Measurements from ENCODE around the gene TIMM17B. TPM values are rescaled to one million over a fixed set of nuclear protein-coding genes. Genes with fewer than 3 reads are reported as not detected.

The TIMM17B gene
- total RNA-seq, 4 donors from 2014 or later: 13.7 to 34.1 (median 29.4) TPM

DNA sequence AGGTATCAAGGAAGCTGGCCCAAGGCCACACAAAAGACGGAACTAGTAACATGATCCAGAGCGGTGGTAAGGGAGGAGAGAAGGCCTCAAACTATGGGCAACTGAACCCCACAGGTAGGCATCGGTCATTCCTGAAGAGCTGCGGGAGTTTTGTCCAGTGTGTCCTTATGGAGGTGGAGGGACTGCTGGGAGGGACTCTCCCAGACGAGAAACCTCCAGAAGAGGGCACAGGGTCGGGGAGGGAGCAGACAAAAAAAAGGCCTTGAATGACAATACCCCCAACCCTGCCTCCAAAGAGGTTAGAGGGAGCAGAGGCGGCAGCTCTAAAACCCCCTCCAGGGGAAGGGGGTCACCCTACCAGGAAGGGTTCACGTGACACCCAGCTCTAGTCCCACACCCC lies 6.6 kb upstream of the TIMM17B start:
- DNase-seq (ENCODE audit: low spot score) (no peak), ATAC-seq (ENCODE audit: low FRiP score) (no peak)
- TF ChIP-seq, protein P1, sequence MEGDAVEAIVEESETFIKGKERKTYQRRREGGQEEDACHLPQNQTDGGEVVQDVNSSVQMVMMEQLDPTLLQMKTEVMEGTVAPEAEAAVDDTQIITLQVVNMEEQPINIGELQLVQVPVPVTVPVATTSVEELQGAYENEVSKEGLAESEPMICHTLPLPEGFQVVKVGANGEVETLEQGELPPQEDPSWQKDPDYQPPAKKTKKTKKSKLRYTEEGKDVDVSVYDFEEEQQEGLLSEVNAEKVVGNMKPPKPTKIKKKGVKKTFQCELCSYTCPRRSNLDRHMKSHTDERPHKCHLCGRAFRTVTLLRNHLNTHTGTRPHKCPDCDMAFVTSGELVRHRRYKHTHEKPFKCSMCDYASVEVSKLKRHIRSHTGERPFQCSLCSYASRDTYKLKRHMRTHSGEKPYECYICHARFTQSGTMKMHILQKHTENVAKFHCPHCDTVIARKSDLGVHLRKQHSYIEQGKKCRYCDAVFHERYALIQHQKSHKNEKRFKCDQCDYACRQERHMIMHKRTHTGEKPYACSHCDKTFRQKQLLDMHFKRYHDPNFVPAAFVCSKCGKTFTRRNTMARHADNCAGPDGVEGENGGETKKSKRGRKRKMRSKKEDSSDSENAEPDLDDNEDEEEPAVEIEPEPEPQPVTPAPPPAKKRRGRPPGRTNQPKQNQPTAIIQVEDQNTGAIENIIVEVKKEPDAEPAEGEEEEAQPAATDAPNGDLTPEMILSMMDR (IDR thresholded peaks at IDR 0.05): no peak

DNA sequence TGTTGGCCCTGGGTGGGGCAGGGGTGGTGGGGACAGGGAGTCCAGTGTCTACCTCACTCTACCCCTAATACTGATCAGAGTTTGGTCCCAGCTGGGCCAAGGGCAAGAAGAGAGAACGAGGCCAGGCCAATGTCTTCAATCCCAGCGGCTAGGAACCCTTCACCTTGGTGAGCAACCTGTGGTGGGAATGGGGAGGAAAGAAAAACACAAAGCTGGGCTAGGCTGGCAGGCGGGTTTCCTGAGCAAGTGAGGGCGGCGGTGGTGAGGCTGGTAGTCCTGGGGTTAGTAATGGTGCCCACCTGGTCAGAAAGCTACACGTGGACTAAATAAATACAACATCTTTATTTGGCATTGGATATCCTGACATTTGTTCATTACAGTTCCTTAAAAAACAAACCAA lies 5.7 kb upstream of the TIMM17B start:
- ATAC-seq (ENCODE audit: low FRiP score): no peak
- TF ChIP-seq, protein P1 (IDR thresholded peaks at IDR 0.05): no peak

DNA sequence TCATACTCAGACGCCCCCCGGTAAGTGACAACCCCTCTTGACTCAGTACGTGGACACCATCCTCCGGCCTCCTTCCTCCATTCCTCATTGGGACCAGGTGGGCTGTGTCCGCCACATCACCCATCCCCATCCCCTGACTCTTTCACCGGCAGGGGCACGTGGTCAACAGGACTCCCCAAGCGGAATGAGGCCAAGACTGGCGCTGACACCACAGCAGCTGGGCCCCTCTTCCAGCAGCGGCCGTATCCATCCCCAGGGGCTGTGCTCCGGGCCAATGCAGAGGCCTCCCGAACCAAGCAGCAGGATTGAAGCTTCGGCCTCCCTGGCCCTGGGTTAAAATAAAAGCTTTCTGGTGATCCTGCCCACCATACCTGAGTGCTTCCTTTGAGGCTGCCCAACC lies 5.2 kb upstream of the TIMM17B start:
- ATAC-seq (ENCODE audit: low FRiP score): no peak
- DNase-seq (ENCODE audit: low spot score): no peak
- TF ChIP-seq, protein P1 (IDR thresholded peaks at IDR 0.05): no peak

More for the DNA sequence above, 5.7 kb upstream of the TIMM17B start:
- DNase-seq (ENCODE audit: low spot score): no peak

DNA sequence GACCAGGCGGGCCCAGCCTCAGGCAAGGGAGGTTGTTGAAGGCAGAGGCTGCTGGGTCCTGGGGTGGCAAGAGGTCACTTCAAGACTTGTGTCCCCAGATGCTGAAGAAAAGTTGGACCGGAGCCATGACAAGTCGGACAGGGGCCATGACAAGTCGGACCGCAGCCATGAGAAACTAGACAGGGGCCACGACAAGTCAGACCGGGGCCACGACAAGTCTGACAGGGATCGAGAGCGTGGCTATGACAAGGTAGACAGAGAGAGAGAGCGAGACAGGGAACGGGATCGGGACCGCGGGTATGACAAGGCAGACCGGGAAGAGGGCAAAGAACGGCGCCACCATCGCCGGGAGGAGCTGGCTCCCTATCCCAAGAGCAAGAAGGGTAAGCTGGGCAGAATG lies 4.6 kb upstream of the TIMM17B start:
- ATAC-seq (ENCODE audit: low FRiP score) (no peak), DNase-seq (ENCODE audit: low spot score) (no peak)
- TF ChIP-seq, protein P1 (IDR thresholded peaks at IDR 0.05): no peak

DNA sequence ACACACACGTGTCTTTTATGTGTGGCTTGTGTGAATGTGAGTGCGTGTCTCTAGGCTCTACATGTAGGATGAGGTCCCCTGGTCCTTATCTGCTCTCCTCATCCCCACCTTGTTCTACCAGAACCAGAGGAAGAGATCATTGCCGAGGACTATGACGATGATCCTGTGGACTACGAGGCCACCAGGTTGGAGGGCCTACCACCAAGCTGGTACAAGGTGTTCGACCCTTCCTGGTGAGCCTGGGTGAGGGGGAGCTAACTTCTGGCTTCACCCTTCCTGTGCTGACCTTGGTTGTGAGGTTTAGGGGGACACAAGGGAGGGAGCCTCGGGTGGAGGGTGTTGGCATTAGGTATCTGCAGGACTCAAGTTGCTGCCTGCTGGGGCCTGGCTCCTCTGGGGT lies 3.5 kb upstream of the TIMM17B start:
- DNase-seq (ENCODE audit: low spot score) (no peak), ATAC-seq (ENCODE audit: low FRiP score) (no peak)
- TF ChIP-seq, protein P1 (IDR thresholded peaks at IDR 0.05): no peak

DNA sequence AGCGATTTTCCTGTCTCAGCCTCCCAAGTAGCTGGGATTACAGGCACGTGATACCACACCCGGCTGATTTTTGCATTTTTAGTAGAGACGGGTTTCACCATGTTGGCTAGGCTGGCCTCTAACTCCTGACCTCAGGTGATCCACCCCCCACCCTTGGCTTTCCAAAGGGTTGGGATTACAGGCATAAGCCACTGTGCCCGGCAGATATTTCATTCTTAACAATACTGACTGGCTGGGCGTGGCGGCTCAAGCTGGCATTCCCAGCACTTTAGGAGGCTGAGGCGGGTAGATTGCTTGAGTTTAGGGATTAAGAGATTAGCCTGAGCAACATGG lies 1.5 kb upstream of the TIMM17B start:
- no peak for DNase-seq (ENCODE audit: low spot score)
- TF ChIP-seq, protein P1 (IDR thresholded peaks at IDR 0.05): no peak
- no peak for ATAC-seq (ENCODE audit: low FRiP score)

DNA sequence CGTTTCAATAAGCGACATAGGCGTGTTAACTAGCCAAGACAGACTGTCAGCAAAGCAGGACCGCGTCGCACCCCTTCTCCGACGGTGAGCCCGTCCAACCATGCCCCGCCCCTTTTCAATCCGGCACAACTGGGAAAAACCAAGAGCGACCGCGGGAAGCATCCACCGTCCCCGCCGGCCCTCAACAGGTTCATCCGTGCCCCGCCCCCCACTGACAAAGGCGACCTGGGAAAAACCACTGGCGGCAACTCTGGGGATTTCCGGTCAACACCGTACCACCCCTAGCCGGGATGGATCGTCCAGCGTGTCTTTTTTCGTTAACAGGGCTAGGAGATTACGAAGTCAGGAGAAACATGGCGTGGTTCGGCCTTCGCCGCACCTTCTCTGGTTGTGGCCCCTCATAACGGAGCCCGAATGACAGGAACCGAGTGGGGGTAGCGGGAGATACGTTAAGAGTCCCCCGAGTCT lies 377 bp downstream of the TIMM17B start:
- TF ChIP-seq, protein P1 (IDR thresholded peaks at IDR 0.05): no peak
- peak; percentile 67 for ATAC-seq (ENCODE audit: low FRiP score)
- peak; percentile 64 for DNase-seq (ENCODE audit: low spot score)

Measured in omental fat pad (tissue), 4 donors.